B cell (primary cell): Measurements from ENCODE around the gene CCDC186.

Experiments used
- EZH2 ChIP-seq: IDR thresholded peaks from 2 replicates; pipeline ENCODE4 v1.6.1; 2012; ENCODE audit warnings: borderline replicate concordance, low read depth, mild to moderate bottlenecking, moderate library complexity, low read length; ENCODE audit not compliant: insufficient read depth, poor library complexity, severe bottlenecking
- TF ChIP-seq, protein P1 (sequence below): fragments of 200-600 bp; IDR thresholded peaks from one replicate; pipeline ENCODE4 v1.8.0; 2022; ENCODE audit warnings: antibody characterized with exemption, mild to moderate bottlenecking

DNA sequence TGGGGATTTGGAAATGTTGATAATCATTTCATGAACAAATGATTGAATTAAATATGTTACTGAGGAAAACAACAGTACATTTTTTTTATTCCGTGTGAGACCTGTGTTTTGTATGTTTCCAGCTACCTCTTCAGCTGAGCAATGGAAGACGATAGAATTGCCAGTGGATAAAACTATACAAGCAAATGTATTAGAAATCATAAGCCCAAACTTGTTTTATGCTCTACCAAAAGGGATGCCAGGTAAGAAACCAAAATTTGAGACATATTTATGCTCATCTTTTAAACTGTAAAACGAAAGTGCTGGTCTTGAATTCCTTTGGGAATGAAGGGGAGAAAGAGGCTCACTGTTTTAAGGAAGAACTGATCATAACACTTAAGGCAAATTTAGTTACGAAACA, 47.2 kb upstream of the CCDC186 start:
- no peak for TF ChIP-seq EZH2
- TF ChIP-seq, protein P1, sequence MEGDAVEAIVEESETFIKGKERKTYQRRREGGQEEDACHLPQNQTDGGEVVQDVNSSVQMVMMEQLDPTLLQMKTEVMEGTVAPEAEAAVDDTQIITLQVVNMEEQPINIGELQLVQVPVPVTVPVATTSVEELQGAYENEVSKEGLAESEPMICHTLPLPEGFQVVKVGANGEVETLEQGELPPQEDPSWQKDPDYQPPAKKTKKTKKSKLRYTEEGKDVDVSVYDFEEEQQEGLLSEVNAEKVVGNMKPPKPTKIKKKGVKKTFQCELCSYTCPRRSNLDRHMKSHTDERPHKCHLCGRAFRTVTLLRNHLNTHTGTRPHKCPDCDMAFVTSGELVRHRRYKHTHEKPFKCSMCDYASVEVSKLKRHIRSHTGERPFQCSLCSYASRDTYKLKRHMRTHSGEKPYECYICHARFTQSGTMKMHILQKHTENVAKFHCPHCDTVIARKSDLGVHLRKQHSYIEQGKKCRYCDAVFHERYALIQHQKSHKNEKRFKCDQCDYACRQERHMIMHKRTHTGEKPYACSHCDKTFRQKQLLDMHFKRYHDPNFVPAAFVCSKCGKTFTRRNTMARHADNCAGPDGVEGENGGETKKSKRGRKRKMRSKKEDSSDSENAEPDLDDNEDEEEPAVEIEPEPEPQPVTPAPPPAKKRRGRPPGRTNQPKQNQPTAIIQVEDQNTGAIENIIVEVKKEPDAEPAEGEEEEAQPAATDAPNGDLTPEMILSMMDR = no peak
